ENCODE measurements around the gene OR1B1.

Gene OR1B1

GRCh38 chr9:122672481-122672880, 15.1 kb upstream of the OR1B1 start:
- 0 out of 2 replicates have a peak, but pooled peaks cover 4% of the 10 kb centered on the region for H3K9me3 ChIP-seq (ENCODE audit: control insufficient read depth, insufficient read depth, low read length)
- H3F3A ChIP-seq (ENCODE audit: control insufficient read depth, insufficient read depth) = no peaks in the 10 kb centered on the region
- no peak overlapping the region for H3K27ac ChIP-seq (ENCODE audit: low read depth, low read length)
- no peak overlapping the region for H3K4me2 ChIP-seq (ENCODE audit: low read length)
- TF ChIP-seq EZH2phosphoT487 (IDR thresholded peaks at IDR 0.05; ENCODE audit: borderline replicate concordance, low read length) (no peak), CTCF (IDR thresholded peaks at IDR 0.05; ENCODE audit: low read depth, low read length, poor library complexity, severe bottlenecking) (no peak)
- peaks cover 10% of the 10 kb centered on the region; the same call in 1 of the 2 replicates for H3K27me3 ChIP-seq (ENCODE audit: control insufficient read depth, low read length)
- no peak overlapping the region for H3K4me3 ChIP-seq (ENCODE audit: low read length)
- H3K9me2 ChIP-seq (replicated peaks; ENCODE audit: control insufficient read depth, low read length) = no peaks in the 10 kb centered on the region
- H4K20me1 ChIP-seq (ENCODE audit: control insufficient read depth, insufficient read depth, low read depth, low read length) = no peaks in the 10 kb centered on the region
- H3K4me1 ChIP-seq (ENCODE audit: control insufficient read depth, low read length) = no peaks in the 10 kb centered on the region
- no peaks in the 10 kb centered on the region for H3K79me2 ChIP-seq (ENCODE audit: control insufficient read depth, low read length)
- no peaks in the 10 kb centered on the region for H3K36me3 ChIP-seq (ENCODE audit: control insufficient read depth, low read length)

GRCh38 chr9:122661416-122661815, 4.0 kb upstream of the OR1B1 start, which contains the start of gene OR1L1:
Gene OR1L1, plus strand, starts transcription at chr9:122661716. Its CDS starts 0 bp downstream, at chr9:122661716.
- peaks cover 9% of the 10 kb centered on the region; the same call in 1 of the 2 replicates for H3K27me3 ChIP-seq (ENCODE audit: control insufficient read depth, low read length)
- H3K36me3 ChIP-seq (ENCODE audit: control insufficient read depth, low read length) = no peaks in the 10 kb centered on the region
- H3K79me2 ChIP-seq (ENCODE audit: control insufficient read depth, low read length) = no peaks in the 10 kb centered on the region
- no peak within 1 kb of the TSS for H3K4me2 ChIP-seq (ENCODE audit: low read length)
- H3F3A ChIP-seq (ENCODE audit: control insufficient read depth, insufficient read depth) = no peaks in the 10 kb centered on the region
- no peaks in the 10 kb centered on the region for H3K4me1 ChIP-seq (ENCODE audit: control insufficient read depth, low read length)
- no peak within 1 kb of the TSS for H3K27ac ChIP-seq (ENCODE audit: low read depth, low read length)
- H3K9me3 ChIP-seq (ENCODE audit: control insufficient read depth, insufficient read depth, low read length) = no peaks in the 10 kb centered on the region
- H3K9me2 ChIP-seq (replicated peaks; ENCODE audit: control insufficient read depth, low read length) = no peaks in the 10 kb centered on the region
- no peak within 1 kb of the TSS for H3K4me3 ChIP-seq (ENCODE audit: low read length)
- no peak for TF ChIP-seq CTCF (IDR thresholded peaks at IDR 0.05; ENCODE audit: low read depth, low read length, poor library complexity, severe bottlenecking)
- TF ChIP-seq EZH2phosphoT487 (IDR thresholded peaks at IDR 0.05; ENCODE audit: borderline replicate concordance, low read length) = no peak
- no peaks in the 10 kb centered on the region for H4K20me1 ChIP-seq (ENCODE audit: control insufficient read depth, insufficient read depth, low read depth, low read length)

GRCh38 chr9:122656378-122656777, 1.0 kb downstream of the OR1B1 start:
- Histone ChIP-seq H3K79me2 (ENCODE audit: control insufficient read depth, low read length) (no peaks in the 10 kb centered on the region), H3K36me3 (ENCODE audit: control insufficient read depth, low read length) (no peaks in the 10 kb centered on the region), H3K9me2 (replicated peaks; ENCODE audit: control insufficient read depth, low read length) (no peaks in the 10 kb centered on the region), H3K9me3 (ENCODE audit: control insufficient read depth, insufficient read depth, low read length) (no peaks in the 10 kb centered on the region), H3F3A (ENCODE audit: control insufficient read depth, insufficient read depth) (no peaks in the 10 kb centered on the region), H3K4me3 (ENCODE audit: low read length) (no peak overlapping the region), H3K27me3 (ENCODE audit: control insufficient read depth, low read length) (peaks cover 5% of the 10 kb centered on the region; the same call in 1 of the 2 replicates), H3K4me2 (ENCODE audit: low read length) (no peak overlapping the region), H4K20me1 (ENCODE audit: control insufficient read depth, insufficient read depth, low read depth, low read length) (no peaks in the 10 kb centered on the region), H3K4me1 (ENCODE audit: control insufficient read depth, low read length) (no peaks in the 10 kb centered on the region), H3K27ac (ENCODE audit: low read depth, low read length) (no peak overlapping the region)
- TF ChIP-seq CTCF (IDR thresholded peaks at IDR 0.05; ENCODE audit: low read depth, low read length, poor library complexity, severe bottlenecking) (no peak), EZH2phosphoT487 (IDR thresholded peaks at IDR 0.05; ENCODE audit: borderline replicate concordance, low read length) (no peak)

Measured in DOHH2 (cell line).